8988T (cell line): ENCODE results near the gene OTUD5.

Experiments used
- DNase-seq: peaks from one replicate; pipeline ENCODE4 v3.0.0; 2011

OTUD5 gene

GRCh38 chrX:48935301-48935670 lies 22.1 kb downstream of the OTUD5 start:
- DNase-seq: no peak

GRCh38 chrX:48934581-48935300 lies 22.7 kb downstream of the OTUD5 start:
- no peak for DNase-seq

GRCh38 chrX:48933757-48934156 lies 23.6 kb downstream of the OTUD5 start:
- no peak for DNase-seq

- DNase-seq: no peak
Observed at GRCh38 chrX:48927736-48928382, 29.5 kb downstream of the OTUD5 start.

- DNase-seq: no peak
Observed at GRCh38 chrX:48927123-48927522, 30.3 kb downstream of the OTUD5 start.

GRCh38 chrX:48924270-48924669 lies 33.1 kb downstream of the OTUD5 start:
- no peak for DNase-seq

GRCh38 chrX:48923771-48924170 lies 33.6 kb downstream of the OTUD5 start:
- no peak for DNase-seq

- DNase-seq: no peak
Observed at GRCh38 chrX:48920718-48921104, 36.7 kb downstream of the OTUD5 start.

- DNase-seq: no peak
Observed at GRCh38 chrX:48919947-48920717, 37.3 kb downstream of the OTUD5 start.

GRCh38 chrX:48919360-48919841 lies 38.0 kb downstream of the OTUD5 start:
- no peak for DNase-seq

GRCh38 chrX:48918643-48919340 lies 38.6 kb downstream of the OTUD5 start, which contains the start of gene PIM2:
Gene PIM2 (minus strand): TSS chrX:48919024. CDS start chrX:48918834, 190 bp downstream.
- DNase-seq: peak; percentile 80

GRCh38 chrX:48918301-48918642 lies 39.1 kb downstream of the OTUD5 start:
- no peak for DNase-seq

- DNase-seq: peak; percentile 81
Observed at GRCh38 chrX:48917139-48918001, 40.0 kb downstream of the OTUD5 start.

GRCh38 chrX:48914593-48915493 lies 42.6 kb downstream of the OTUD5 start:
- DNase-seq: no peak

- no peak for DNase-seq
Observed at GRCh38 chrX:48913605-48914366, 43.6 kb downstream of the OTUD5 start.

GRCh38 chrX:48911412-48912182 lies 45.8 kb downstream of the OTUD5 start, which contains the start of gene SLC35A2:
Gene SLC35A2 (minus strand): TSS chrX:48911646. CDS start chrX:48911636, 10 bp downstream.
- peak; percentile 67 for DNase-seq

GRCh38 chrX:48910926-48911411 lies 46.4 kb downstream of the OTUD5 start:
- no peak for DNase-seq

- no peak for DNase-seq
Observed at GRCh38 chrX:48909703-48910294, 47.6 kb downstream of the OTUD5 start.

- DNase-seq: no peak
Observed at GRCh38 chrX:48908600-48908999, 48.8 kb downstream of the OTUD5 start.
